Neural crest cell (in vitro differentiated cells): ENCODE measurements around the gene NPEPL1. TPM values are rescaled to one million over a fixed set of nuclear protein-coding genes. Genes with fewer than 3 reads are reported as not detected.
A peak's percentile ranks its signal among the peaks of the same experiment; 100 is the strongest.

Experiments
- DNase-seq: peaks from one replicate; pipeline ENCODE4 v3.0.0; 2021; ENCODE audit warnings: low read depth, mixed read lengths, low spot score
- H3K27ac Mint-ChIP-seq: one replicate; pipeline ENCODE4 v1.8.0; 2021; ENCODE audit warnings: mild to moderate bottlenecking, mixed read lengths; ENCODE audit not compliant: unreplicated experiment
- H3K27me3 Mint-ChIP-seq: 2 replicates; pipeline ENCODE4 v1.8.0; 2021; ENCODE audit warnings: low read depth, mild to moderate bottlenecking, mixed read lengths
- H3K36me3 Mint-ChIP-seq: 2 replicates; pipeline ENCODE4 v1.8.0; 2021; ENCODE audit warnings: low read depth, mild to moderate bottlenecking, mixed read lengths
- H3K4me1 Mint-ChIP-seq: 2 replicates; pipeline ENCODE4 v1.8.0; 2021; ENCODE audit warnings: mixed read lengths
- H3K4me3 Mint-ChIP-seq: one replicate; pipeline ENCODE4 v1.8.0; 2021; ENCODE audit warnings: mild to moderate bottlenecking, mixed read lengths
- H3K9me3 Mint-ChIP-seq: 2 replicates; pipeline ENCODE4 v1.8.0; 2021; ENCODE audit warnings: mixed read lengths
- CTCF ChIP-seq: fragments of 200-600 bp; sonication (generic); conservative IDR thresholded peaks from 2 replicates; pipeline ENCODE4 v1.5.0; 2021; ENCODE audit warnings: antibody characterized with exemption, mild to moderate bottlenecking
- total RNA-seq: library from RNA; stranded (reverse); gene quantifications from 2 replicates; pipeline ENCODE4 v1.2.1, GENCODE V29; 2021

NPEPL1 gene
- total RNA-seq, 1 donor from 2014 or later = 34.0 TPM

GRCh38 chr20:58708246-58708931 lies 15.8 kb downstream of the NPEPL1 start:
- peak; percentile 0 for DNase-seq
- H3K27me3 Mint-ChIP-seq = no peaks in the 10 kb centered on the region
- H3K36me3 Mint-ChIP-seq = peaks cover 14% of the 10 kb centered on the region
- no peaks in the 10 kb centered on the region for H3K4me1 Mint-ChIP-seq
- no peak overlapping the region for H3K4me3 Mint-ChIP-seq
- no peak overlapping the region for H3K27ac Mint-ChIP-seq
- TF ChIP-seq CTCF = no peak
- no peaks in the 10 kb centered on the region for H3K9me3 Mint-ChIP-seq

GRCh38 chr20:58709013-58709702 lies 16.6 kb downstream of the NPEPL1 start:
- Mint-ChIP-seq H3K9me3 (no peaks in the 10 kb centered on the region), H3K36me3 (peaks cover 9% of the 10 kb centered on the region), H3K4me3 (no peak overlapping the region), H3K4me1 (no peaks in the 10 kb centered on the region), H3K27ac (no peak overlapping the region), H3K27me3 (no peaks in the 10 kb centered on the region)
- no peak for DNase-seq
- no peak for TF ChIP-seq CTCF

DNA sequence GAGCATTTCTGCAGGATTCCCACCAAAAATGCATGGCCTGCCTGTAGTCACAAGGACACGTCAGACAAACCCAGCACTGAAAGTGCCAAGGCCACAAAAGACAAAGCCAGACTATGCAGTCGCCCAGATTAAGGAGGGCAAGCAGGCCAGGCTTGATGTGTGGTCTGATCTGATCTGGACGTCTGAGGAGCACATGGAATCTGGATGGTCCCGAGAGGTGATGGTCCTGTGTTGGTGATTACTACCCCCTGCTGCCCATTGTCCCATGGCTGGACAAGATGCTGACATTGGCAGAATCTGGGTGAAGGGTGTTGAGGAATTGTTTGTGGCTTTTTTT lies 17.1 kb downstream of the NPEPL1 start:
- no peak for TF ChIP-seq CTCF
- Mint-ChIP-seq H3K9me3 (no peaks in the 10 kb centered on the region), H3K4me1 (no peaks in the 10 kb centered on the region), H3K36me3 (peaks cover 6% of the 10 kb centered on the region), H3K27me3 (no peaks in the 10 kb centered on the region), H3K4me3 (no peak overlapping the region), H3K27ac (no peak overlapping the region)
- DNase-seq = no peak

DNA sequence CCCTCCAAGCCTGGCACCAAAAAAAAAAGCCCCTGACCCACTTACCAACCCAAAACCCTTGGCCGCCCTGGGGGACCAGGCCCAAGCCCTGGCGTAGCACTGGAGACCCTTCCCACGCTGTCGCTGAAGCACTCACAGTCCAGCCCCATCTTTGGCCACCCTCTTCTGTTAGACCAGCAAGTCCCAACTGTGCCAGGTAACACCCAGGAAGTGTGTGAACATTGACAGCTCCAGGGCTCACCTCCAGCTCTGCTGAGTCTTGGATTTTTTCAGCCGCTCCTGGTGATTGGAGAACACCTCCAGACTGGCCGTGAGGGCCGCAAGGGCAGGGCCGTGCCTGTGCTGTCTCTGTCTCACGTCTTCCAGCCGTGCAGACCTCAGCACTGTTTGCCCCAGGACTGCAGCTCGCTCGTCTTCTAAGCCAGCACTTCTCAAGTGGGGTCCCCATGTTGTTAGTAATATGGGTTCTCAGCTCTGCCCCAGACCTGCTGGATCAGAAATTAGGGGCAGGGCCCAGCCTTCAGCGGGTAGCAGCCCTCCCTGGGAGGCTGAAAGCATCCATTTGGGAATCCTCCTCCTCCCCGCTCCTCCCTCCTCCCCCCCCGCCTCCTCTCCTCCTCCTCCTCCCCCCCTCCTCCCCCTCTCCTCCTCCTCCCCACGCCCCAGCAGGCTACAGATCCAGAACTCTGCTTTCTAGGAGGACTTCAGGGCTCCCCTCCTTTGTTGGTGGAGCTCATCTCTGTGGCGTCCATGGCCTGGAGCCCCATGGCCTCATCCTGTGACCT lies 18.1 kb downstream of the NPEPL1 start:
- no peaks in the 10 kb centered on the region for H3K9me3 Mint-ChIP-seq
- no peaks in the 10 kb centered on the region for H3K27me3 Mint-ChIP-seq
- peak overlapping the region; percentile 27 for H3K27ac Mint-ChIP-seq
- peaks cover 5% of the 10 kb centered on the region for H3K4me1 Mint-ChIP-seq
- DNase-seq = no peak
- no peak overlapping the region for H3K4me3 Mint-ChIP-seq
- TF ChIP-seq CTCF = no peak
- H3K36me3 Mint-ChIP-seq = no peaks in the 10 kb centered on the region

DNA sequence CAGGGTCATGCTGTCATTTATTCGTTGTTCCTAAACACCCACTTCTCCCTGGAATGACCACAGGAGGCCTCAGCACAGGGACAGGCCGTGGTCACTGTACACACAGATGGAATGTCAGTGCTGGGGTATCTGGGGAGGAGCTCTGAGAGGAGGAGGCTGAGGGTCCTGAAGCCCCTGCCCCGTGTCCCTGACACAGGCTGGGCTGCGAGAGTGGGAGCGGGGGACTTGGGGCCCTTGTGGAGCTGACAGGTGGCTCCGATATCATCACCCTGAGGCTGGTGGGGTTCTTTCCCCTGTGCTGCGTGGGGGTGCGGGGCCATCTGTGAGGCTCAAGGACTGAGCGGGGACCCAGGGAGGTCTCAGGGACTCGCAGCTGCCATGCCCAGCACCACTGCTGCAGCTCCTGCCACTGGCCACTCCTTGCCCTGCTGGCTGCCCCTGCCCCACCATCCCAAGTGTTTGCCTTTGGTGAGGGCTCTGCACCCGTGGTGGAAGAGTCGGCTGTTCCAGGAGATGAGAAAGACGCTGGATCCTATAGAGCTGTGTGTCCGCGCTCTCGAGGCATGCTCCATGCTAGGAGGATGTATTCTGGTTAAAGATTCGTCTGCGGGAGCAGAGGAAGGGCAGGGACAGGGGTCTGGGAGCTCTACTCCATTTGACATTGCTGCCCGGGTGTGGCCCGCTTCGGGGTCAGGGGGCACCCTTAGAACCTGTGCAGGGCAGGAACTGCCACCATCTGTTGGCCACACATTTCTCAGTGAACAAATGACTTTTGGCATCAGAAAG lies 18.9 kb downstream of the NPEPL1 start:
- Mint-ChIP-seq H3K27ac (no peak overlapping the region), H3K4me1 (peaks cover 11% of the 10 kb centered on the region), H3K4me3 (no peak overlapping the region), H3K36me3 (no peaks in the 10 kb centered on the region), H3K27me3 (peaks cover under 1% of the 10 kb centered on the region), H3K9me3 (no peaks in the 10 kb centered on the region)
- no peak for TF ChIP-seq CTCF
- DNase-seq = no peak
